Keratinocyte (primary cell): Measurements from ENCODE around the gene KDM2A. TPM values are rescaled to one million over a fixed set of nuclear protein-coding genes. Genes with fewer than 3 reads are reported as not detected.

Source experiments
- DNase-seq: peaks from one replicate; pipeline ENCODE4 v3.0.0-alpha.2; 2011; ENCODE audit warnings: low read depth, missing footprints, low spot score
- FAIRE-seq: peaks from 2 replicates; lab custom pipeline; 2011; peaks lifted over from hg19 to GRCh38; lab: Jason Lieb, UNC
- H2AFZ ChIP-seq: 2 replicates; pipeline ENCODE4 v1.6.0; 2012; ENCODE audit warnings: low read length, control low read depth, inconsistent platforms; ENCODE audit not compliant: control insufficient read depth
- H3K27ac ChIP-seq: 2 replicates; pipeline ENCODE4 v1.5.1; 2011; ENCODE audit warnings: low read length; ENCODE audit not compliant: control insufficient read depth, insufficient read depth
- H3K27me3 ChIP-seq: 3 replicates; pipeline ENCODE4 v1.6.0; 2011; ENCODE audit warnings: low read length; ENCODE audit not compliant: control insufficient read depth, insufficient read depth; ENCODE audit errors: extremely low read depth
- H3K36me3 ChIP-seq, 2 experiments: 2 replicates in 1 of 2; 3 replicates in 1 of 2; pipeline ENCODE4 v1.5.1; 2011; ENCODE audit warnings: low read length in 2 of 2, mild to moderate bottlenecking in 1 of 2; ENCODE audit not compliant: control insufficient read depth in 2 of 2, insufficient read depth in 2 of 2; ENCODE audit errors: extremely low read depth in 1 of 2
- H3K4me1 ChIP-seq: 3 replicates; pipeline ENCODE4 v1.5.1; 2011; ENCODE audit warnings: low read length; ENCODE audit not compliant: control insufficient read depth, insufficient read depth; ENCODE audit errors: extremely low read depth
- H3K4me2 ChIP-seq: 3 replicates; pipeline ENCODE4 v1.6.0; 2011; ENCODE audit warnings: low read depth, low read length; ENCODE audit not compliant: control insufficient read depth, insufficient read depth; ENCODE audit errors: extremely low read depth
- H3K4me3 ChIP-seq, 3 experiments: fragments of 200-600 bp in 1 of 3; sonication (generic) in 1 of 3; 2 replicates in 2 of 3; 3 replicates in 1 of 3; pipeline ENCODE4 v1.5.1; 2011 to 2016; ENCODE audit warnings: low read length in 3 of 3, mild to moderate bottlenecking in 3 of 3, control low read depth in 2 of 3, inconsistent platforms in 1 of 3, low read depth in 1 of 3, mixed read lengths in 1 of 3, mixed run types in 1 of 3, moderate library complexity in 1 of 3; ENCODE audit not compliant: control insufficient read depth in 2 of 3, insufficient read depth in 2 of 3; ENCODE audit errors: extremely low read depth in 1 of 3
- H3K79me2 ChIP-seq: 2 replicates; pipeline ENCODE4 v1.6.0; 2012; ENCODE audit warnings: low read length; ENCODE audit not compliant: control insufficient read depth, insufficient read depth
- H3K9ac ChIP-seq: 3 replicates; pipeline ENCODE4 v1.6.0; 2011; ENCODE audit warnings: low read length; ENCODE audit not compliant: control insufficient read depth, insufficient read depth; ENCODE audit errors: extremely low read depth
- H3K9me1 ChIP-seq: 3 replicates; pipeline ENCODE4 v1.6.0; 2011; ENCODE audit warnings: low read length; ENCODE audit not compliant: control insufficient read depth, insufficient read depth; ENCODE audit errors: extremely low read depth
- H3K9me3 ChIP-seq: 2 replicates; pipeline ENCODE4 v1.5.1; 2012; ENCODE audit warnings: low read depth, low read length; ENCODE audit not compliant: control insufficient read depth
- H4K20me1 ChIP-seq: 3 replicates; pipeline ENCODE4 v1.6.0; 2011; ENCODE audit warnings: low read length; ENCODE audit not compliant: control insufficient read depth, insufficient read depth; ENCODE audit errors: extremely low read depth
- CTCF ChIP-seq, 3 experiments: IDR thresholded peaks in 1 of 3; conservative IDR thresholded peaks in 1 of 3; optimal IDR thresholded peaks in 1 of 3; 2 replicates in 2 of 3; 3 replicates in 1 of 3; pipeline versions ENCODE3 to v1.5.1; 2011; ENCODE audit warnings: low read length in 3 of 3, mild to moderate bottlenecking in 3 of 3, moderate library complexity in 2 of 3, control low read depth in 1 of 3, inconsistent platforms in 1 of 3; ENCODE audit not compliant: insufficient read depth in 2 of 3; ENCODE audit errors: extremely low read depth in 1 of 3
- EZH2 ChIP-seq: IDR thresholded peaks from one replicate; pipeline ENCODE4 v1.6.1; 2012; ENCODE audit warnings: inconsistent platforms, mild to moderate bottlenecking, low read length, moderate library complexity
- dilution Hi-C: fragments of 300-500 bp; cut with MboI; formaldehyde crosslinking; loops from one replicate; pipeline ENCODE4 v1.7.0; 2020; ENCODE audit warnings: low sequenced_read_pairs; ENCODE audit not compliant: extremely low pct_ligation_motif_present
- polyA plus RNA-seq, 5 experiments: library from polyadenylated mRNA; depleted of rRNA in 3 of 5; stranded (reverse) in 3 of 5; stranded (forward) in 1 of 5; unstranded in 1 of 5; fragments of >200 nt; gene quantifications; 1 replicate in 1 of 5; 2 replicates in 3 of 5; 3 replicates in 1 of 5; pipeline versions ENCODE4 v1.2.1 to v1.2.3, GENCODE V29; 2011 to 2012; ENCODE audit warnings: missing spikeins in 2 of 5, low read depth in 1 of 5, low replicate concordance in 1 of 5

The KDM2A gene
- polyA plus RNA-seq, 1 donor (not counting 4 experiments of a cell fraction or from before 2014, with no cell fraction given) = 29.9 TPM

GRCh38 chr11:67283481-67283963 lies 164.5 kb downstream of the KDM2A start:
- no peak for TF ChIP-seq EZH2
- TF ChIP-seq CTCF (optimal IDR thresholded peaks at IDR 0.05 in 1 of 3, IDR thresholded peaks at IDR 0.05 in 1 of 3, conservative IDR thresholded peaks at IDR 0.05 in 1 of 3; ENCODE audit: extremely low read depth in 1 of 3, insufficient read depth in 2 of 3, low read length in 3 of 3) = no peak
- Histone ChIP-seq H3K79me2 (peaks cover under 1% of the 10 kb centered on the region), H3K4me3 (no peak overlapping the region), H3K27ac (no peak overlapping the region), H3K4me2 (no peak overlapping the region), H3K36me3 (peaks cover 46 to 55% of the 10 kb centered on the region in 2 experiments), H3K27me3 (no peaks in the 10 kb centered on the region), H3K9ac (no peak overlapping the region), H4K20me1 (no peaks in the 10 kb centered on the region), H2AFZ (no peak overlapping the region), H3K9me1 (no peaks in the 10 kb centered on the region), H3K4me1 (peaks cover 7% of the 10 kb centered on the region), H3K9me3 (no peaks in the 10 kb centered on the region)
- dilution Hi-C loops = no loop called here
- FAIRE-seq = no peak
- DNase-seq = no peak

- Histone ChIP-seq H4K20me1 (no peaks in the 10 kb centered on the region), H3K36me3 (peaks cover 41 to 46% of the 10 kb centered on the region in 2 experiments), H3K27ac (no peak overlapping the region), H3K79me2 (peaks cover 5% of the 10 kb centered on the region), H3K4me3 (no peak overlapping the region), H3K4me2 (no peak overlapping the region), H3K4me1 (peaks cover 9% of the 10 kb centered on the region), H3K9me3 (no peaks in the 10 kb centered on the region), H2AFZ (no peak overlapping the region), H3K9ac (no peak overlapping the region), H3K27me3 (no peaks in the 10 kb centered on the region), H3K9me1 (no peaks in the 10 kb centered on the region)
- TF ChIP-seq EZH2 (no peak), CTCF (optimal IDR thresholded peaks at IDR 0.05 in 1 of 3, IDR thresholded peaks at IDR 0.05 in 1 of 3, conservative IDR thresholded peaks at IDR 0.05 in 1 of 3; ENCODE audit: extremely low read depth in 1 of 3, insufficient read depth in 2 of 3, low read length in 3 of 3) (no peak)
- FAIRE-seq = no peak
- dilution Hi-C loops = no loop called here
- no peak for DNase-seq
Observed at GRCh38 chr11:67284811-67285540, 165.9 kb downstream of the KDM2A start.
